IPS DF 6.9 (cell line): ENCODE data around the gene TRIM49D2.
"Not testable (repeated sequence)": the region's sequence is repeated elsewhere in the genome, so short reads cannot be mapped to it uniquely, and the experiment has no call there.

Source experiments
- DNase-seq: peaks from one replicate; pipeline ENCODE4 v3.0.0-alpha.2; 2013; ENCODE audit warnings: low read depth, low spot score
- H3K27ac ChIP-seq: one replicate; pipeline ENCODE4 v1.5.1; 2013; ENCODE audit warnings: low read length, control low read depth
- H3K27me3 ChIP-seq: 2 replicates; pipeline ENCODE4 v1.6.1; 2013; ENCODE audit warnings: mild to moderate bottlenecking, low read length; ENCODE audit not compliant: control insufficient read depth, insufficient read depth
- H3K36me3 ChIP-seq: 2 replicates; pipeline ENCODE4 v1.6.1; 2013; ENCODE audit warnings: low read length; ENCODE audit not compliant: control insufficient read depth, insufficient read depth
- H3K4me1 ChIP-seq: 2 replicates; pipeline ENCODE4 v1.6.1; 2013; ENCODE audit warnings: low read length; ENCODE audit not compliant: control insufficient read depth, insufficient read depth
- H3K4me3 ChIP-seq: 2 replicates; pipeline ENCODE4 v1.5.1; 2013; ENCODE audit warnings: mild to moderate bottlenecking, low read length
- H3K9me3 ChIP-seq: 2 replicates; pipeline ENCODE4 v1.6.1; 2013; ENCODE audit warnings: low read length, inconsistent platforms; ENCODE audit not compliant: control insufficient read depth, insufficient read depth
- WGBS: extraction: QIAGEN DNeasy Blood & Tissue Kit; methylation state at CpG from one replicate; pipeline ENCODE4 v1.1.7; 2013; ENCODE audit warnings: mixed read lengths, missing lambda C conversion rate; ENCODE audit not compliant: insufficient read length, insufficient coverage; 5-methylcytosine and 5-hydroxymethylcytosine counted together

Gene TRIM49D2

GRCh38 chr11:89923764-89924163 is at the start of gene TRIM49D2:
Gene TRIM49D2 (plus strand): TSS chr11:89924064. CDS start chr11:89926762, 2,698 bp downstream.
- DNase-seq, H3K4me1 ChIP-seq, H3K36me3 ChIP-seq, H3K27ac ChIP-seq, H3K9me3 ChIP-seq, H3K4me3 ChIP-seq, H3K27me3 ChIP-seq: not testable (repeated sequence)
- WGBS: no CpG with 5 or more reads among the region's 6 CpGs

GRCh38 chr11:89877511-89877910 is 46.4 kb upstream of the TRIM49D2 start:
- DNase-seq, H3K27me3 ChIP-seq: not testable (repeated sequence)
- WGBS: no CpG with 5 or more reads among the region's 6 CpGs

GRCh38 chr11:89893245-89893644 is 30.6 kb upstream of the TRIM49D2 start:
- DNase-seq, H3K4me3 ChIP-seq, H3K9me3 ChIP-seq, H3K36me3 ChIP-seq, H3K4me1 ChIP-seq, H3K27me3 ChIP-seq, H3K27ac ChIP-seq: not testable (repeated sequence)
- WGBS: no CpG with 5 or more reads among the region's 3 CpGs

More at GRCh38 chr11:89877511-89877910, 46.4 kb upstream of the TRIM49D2 start:
- not testable (repeated sequence) for H3K36me3 ChIP-seq, H3K27ac ChIP-seq, H3K4me1 ChIP-seq, H3K9me3 ChIP-seq, H3K4me3 ChIP-seq

GRCh38 chr11:89900809-89901208 is 23.1 kb upstream of the TRIM49D2 start:
- H3K36me3 ChIP-seq, DNase-seq, H3K27me3 ChIP-seq, H3K9me3 ChIP-seq, H3K27ac ChIP-seq, H3K4me3 ChIP-seq, H3K4me1 ChIP-seq: not testable (repeated sequence)
- WGBS: no CpG with 5 or more reads among the region's 14 CpGs

GRCh38 chr11:89922195-89922660 is 1.6 kb upstream of the TRIM49D2 start, which contains the start of gene TRIM49D1:
Gene TRIM49D1 (minus strand): TSS chr11:89922245. CDS start chr11:89917710, 4,535 bp downstream.
- H3K4me1 ChIP-seq: no peaks in the 10 kb centered on the region
- no peak within 1 kb of the TSS for H3K4me3 ChIP-seq
- WGBS: no CpG with 5 or more reads among the region's 3 CpGs
- no peak for DNase-seq
- no peak within 1 kb of the TSS for H3K27ac ChIP-seq
- H3K9me3 ChIP-seq: no peaks in the 10 kb centered on the region
- no peaks in the 10 kb centered on the region for H3K36me3 ChIP-seq
- H3K27me3 ChIP-seq: no peaks in the 10 kb centered on the region

GRCh38 chr11:89960833-89961232 is 37.0 kb downstream of the TRIM49D2 start:
- DNase-seq, H3K4me1 ChIP-seq, H3K4me3 ChIP-seq, H3K27ac ChIP-seq, H3K36me3 ChIP-seq, H3K27me3 ChIP-seq, H3K9me3 ChIP-seq: not testable (repeated sequence)
- no CpG with 5 or more reads among the region's 6 CpGs for WGBS

GRCh38 chr11:89965737-89966136 is 41.9 kb downstream of the TRIM49D2 start, which contains the start of gene TRIM64:
Gene TRIM64 (plus strand): TSS chr11:89966037. CDS start chr11:89968504, 2,467 bp downstream.
- H3K27me3 ChIP-seq, H3K36me3 ChIP-seq, H3K4me1 ChIP-seq, H3K9me3 ChIP-seq, DNase-seq, H3K27ac ChIP-seq, H3K4me3 ChIP-seq: not testable (repeated sequence)
- whole genome bisulfite sequencing: no CpG with 5 or more reads among the region's 4 CpGs
